Peyer's patch (tissue), 4 donors: Measurements from ENCODE around the gene FRMD7.

ENCODE experiments used
- CTCF ChIP-seq, 6 experiments: fragments of 450-650 bp in 4 of 6; fragments of 200-600 bp in 2 of 6; sonication (generic) in 1 of 6; IDR thresholded peaks; one replicate each; pipeline ENCODE4 v1.5.1; 2017 to 2019; ENCODE audit warnings: antibody characterized with exemption in 6 of 6, mild to moderate bottlenecking in 3 of 6, moderate library complexity in 1 of 6
- POLR2A ChIP-seq, 2 donors: fragments of 450-650 bp; IDR thresholded peaks; one replicate each; pipeline ENCODE4 v1.5.1; 2017; ENCODE audit warnings: antibody characterized with exemption in 2 of 2, mild to moderate bottlenecking in 2 of 2, moderate library complexity in 2 of 2

GRCh38 chrX:132101799-132102198, 26.0 kb downstream of the FRMD7 start:
- TF ChIP-seq CTCF (IDR thresholded peaks at IDR 0.05) (no peak), POLR2A (IDR thresholded peaks at IDR 0.05) (no peak)
